Trophoblast cell (in vitro differentiated cells and primary cell): ENCODE measurements around the gene P3H3.

Experiments
- DNase-seq, 2 donors: peaks; one replicate each; pipeline ENCODE4 v3.0.0-alpha.2; 2016
- H2AFZ ChIP-seq: 2 replicates; pipeline ENCODE4 v1.6.1; 2013; ENCODE audit warnings: low read length, moderate library complexity, mild to moderate bottlenecking; ENCODE audit not compliant: insufficient read depth, poor library complexity
- H2AK5ac ChIP-seq: 2 replicates; pipeline ENCODE4 v1.6.1; 2013; ENCODE audit warnings: mild to moderate bottlenecking, low read length
- H2BK120ac ChIP-seq: 2 replicates; pipeline ENCODE4 v1.6.1; 2013; ENCODE audit warnings: low read length, mild to moderate bottlenecking, moderate library complexity; ENCODE audit not compliant: insufficient read depth, poor library complexity
- H2BK12ac ChIP-seq: 2 replicates; pipeline ENCODE4 v1.6.1; 2013; ENCODE audit warnings: mild to moderate bottlenecking, low read length, moderate library complexity
- H2BK5ac ChIP-seq: 2 replicates; pipeline ENCODE4 v1.6.1; 2013; ENCODE audit warnings: low read length, low read depth, moderate library complexity, mild to moderate bottlenecking; ENCODE audit not compliant: poor library complexity
- H3K14ac ChIP-seq: 2 replicates; pipeline ENCODE4 v1.6.1; 2013; ENCODE audit warnings: mild to moderate bottlenecking, low read length
- H3K18ac ChIP-seq: 2 replicates; pipeline ENCODE4 v1.6.1; 2013; ENCODE audit warnings: mild to moderate bottlenecking, low read length
- H3K23ac ChIP-seq: 2 replicates; pipeline ENCODE4 v1.6.1; 2013; ENCODE audit warnings: low read length
- H3K27ac ChIP-seq: 2 replicates; pipeline ENCODE4 v1.5.1; 2013; ENCODE audit warnings: low read depth, mild to moderate bottlenecking, inconsistent platforms, low read length, moderate library complexity
- H3K27me3 ChIP-seq: 2 replicates; pipeline ENCODE4 v1.6.1; 2013; ENCODE audit warnings: inconsistent platforms, mild to moderate bottlenecking, low read length, moderate library complexity; ENCODE audit not compliant: insufficient read depth
- H3K36me3 ChIP-seq, 2 experiments: 1 replicate in 1 of 2; 2 replicates in 1 of 2; pipeline ENCODE4 v1.6.1; 2013; ENCODE audit warnings: low read length in 2 of 2, mild to moderate bottlenecking in 2 of 2, moderate library complexity in 1 of 2; ENCODE audit not compliant: insufficient read depth in 2 of 2, control insufficient read depth in 1 of 2
- H3K4ac ChIP-seq: 2 replicates; pipeline ENCODE4 v1.6.1; 2013; ENCODE audit warnings: low read depth, mild to moderate bottlenecking, low read length, moderate library complexity
- H3K4me1 ChIP-seq, 2 experiments: 1 replicate in 1 of 2; 2 replicates in 1 of 2; pipeline ENCODE4 v1.6.1; 2013; ENCODE audit warnings: low read length in 2 of 2, mild to moderate bottlenecking in 2 of 2, moderate library complexity in 1 of 2; ENCODE audit not compliant: insufficient read depth in 2 of 2, control insufficient read depth in 1 of 2
- H3K4me2 ChIP-seq: 2 replicates; pipeline ENCODE4 v1.6.1; 2013; ENCODE audit warnings: inconsistent platforms, mild to moderate bottlenecking, low read length, moderate library complexity
- H3K4me3 ChIP-seq: 2 replicates; pipeline ENCODE4 v1.5.1; 2013; ENCODE audit warnings: mild to moderate bottlenecking, low read depth, low read length, inconsistent platforms
- H3K79me1 ChIP-seq: one replicate; pipeline ENCODE4 v1.6.1; 2013; ENCODE audit warnings: low read length
- H3K79me2 ChIP-seq: 2 replicates; pipeline ENCODE4 v1.6.1; 2013; ENCODE audit warnings: low read length, mild to moderate bottlenecking; ENCODE audit not compliant: control insufficient read depth, insufficient read depth, poor library complexity
- H3K9ac ChIP-seq: 2 replicates; pipeline ENCODE4 v1.6.1; 2013; ENCODE audit warnings: mild to moderate bottlenecking, low read length
- H3K9me3 ChIP-seq: 2 replicates; pipeline ENCODE4 v1.6.1; 2013; ENCODE audit warnings: low read depth, mild to moderate bottlenecking, control low read depth, inconsistent platforms, low read length; ENCODE audit not compliant: insufficient read depth
- H4K12ac ChIP-seq: 2 replicates; pipeline ENCODE4 v1.6.1; 2013; ENCODE audit warnings: low read depth, mild to moderate bottlenecking, low read length, moderate library complexity
- H4K8ac ChIP-seq: 2 replicates; pipeline ENCODE4 v1.6.1; 2013; ENCODE audit warnings: low read depth, mild to moderate bottlenecking, low read length, moderate library complexity
- H4K91ac ChIP-seq: one replicate; pipeline ENCODE4 v1.6.1; 2013; ENCODE audit warnings: low read depth, mild to moderate bottlenecking, low read length, moderate library complexity
- WGBS: extraction: QIAGEN DNeasy Blood & Tissue Kit; methylation state at CpG from one replicate; pipeline ENCODE4 v1.1.7; 2013; ENCODE audit warnings: missing lambda C conversion rate; ENCODE audit not compliant: insufficient read length, insufficient coverage; ENCODE audit errors: extremely low coverage; 5-methylcytosine and 5-hydroxymethylcytosine counted together

P3H3 gene

DNA sequence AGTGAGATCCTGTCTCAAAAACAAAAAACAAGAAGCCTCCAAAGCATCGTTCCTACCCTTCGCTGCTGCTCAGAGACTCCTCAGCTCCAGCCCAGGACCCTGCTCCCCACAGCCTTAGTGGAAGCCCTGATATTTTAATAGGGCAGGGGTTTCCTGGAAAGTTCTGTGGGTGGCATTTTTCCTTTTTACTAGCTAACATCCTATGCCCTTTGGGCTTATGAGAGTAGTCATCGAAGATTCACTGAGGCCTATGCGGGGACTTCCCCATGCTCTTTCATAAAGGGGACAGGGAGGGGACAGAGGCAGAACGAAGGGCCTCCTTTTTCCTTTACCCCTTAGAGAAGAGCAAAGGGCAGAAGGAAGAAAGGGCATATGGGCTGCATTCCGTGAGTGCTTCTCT, 47.6 kb upstream of the P3H3 start:
- Histone ChIP-seq H3K4me3 (no peak overlapping the region), H4K8ac (no peak overlapping the region), H4K12ac (no peak overlapping the region), H2AK5ac (no peak overlapping the region), H3K14ac (no peak overlapping the region), H3K36me3 (no peaks in the 10 kb centered on the region), H3K9me3 (no peaks in the 10 kb centered on the region), H3K4me1 (peaks cover 5% of the 10 kb centered on the region in 2 experiments), H3K27ac (no peak overlapping the region), H2BK12ac (no peak overlapping the region), H3K9ac (no peak overlapping the region), H3K4me2 (no peak overlapping the region), H2BK120ac (no peak overlapping the region), H3K18ac (no peak overlapping the region), H3K4ac (no peak overlapping the region), H3K27me3 (peaks cover 3% of the 10 kb centered on the region), H4K91ac (no peak overlapping the region), H2AFZ (no peak overlapping the region), H2BK5ac (no peak overlapping the region), H3K23ac (no peak overlapping the region), H3K79me1 (no peaks in the 10 kb centered on the region), H3K79me2 (no peaks in the 10 kb centered on the region)
- no peak for DNase-seq
- WGBS, result no CpG with 5 or more reads among the region's 6 CpGs

DNA sequence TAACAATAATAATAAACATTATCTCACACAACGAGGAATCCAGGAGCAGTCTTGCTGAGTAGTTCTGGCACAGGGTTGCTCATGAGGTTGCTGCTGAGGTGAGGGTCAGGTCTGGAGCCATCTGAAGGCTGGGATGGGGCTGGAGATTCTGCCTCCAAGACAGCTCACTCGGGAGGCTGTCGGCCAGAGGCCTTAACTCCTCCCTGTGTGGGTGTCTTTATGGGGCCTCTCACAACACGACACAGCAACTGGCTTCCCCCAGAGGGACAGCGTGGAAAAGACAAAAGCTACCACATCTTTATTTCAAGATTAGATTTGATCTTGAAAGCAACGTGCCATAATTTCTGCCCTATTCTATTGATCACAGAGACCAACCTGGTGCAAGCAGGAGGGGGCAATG, 46.1 kb upstream of the P3H3 start:
- Histone ChIP-seq H4K91ac (no peak overlapping the region), H3K36me3 (no peaks in the 10 kb centered on the region), H3K18ac (no peak overlapping the region), H3K14ac (no peak overlapping the region), H3K27me3 (peaks cover 3% of the 10 kb centered on the region), H3K23ac (no peak overlapping the region), H3K4me3 (no peak overlapping the region), H3K79me1 (no peaks in the 10 kb centered on the region), H3K4ac (no peak overlapping the region), H4K8ac (no peak overlapping the region), H3K9me3 (no peaks in the 10 kb centered on the region), H3K27ac (no peak overlapping the region), H3K4me1 (peaks cover 5% of the 10 kb centered on the region in 2 experiments), H2BK5ac (no peak overlapping the region), H2AFZ (no peak overlapping the region), H2BK120ac (no peak overlapping the region), H4K12ac (no peak overlapping the region), H2BK12ac (no peak overlapping the region), H2AK5ac (no peak overlapping the region), H3K4me2 (no peak overlapping the region), H3K9ac (no peak overlapping the region), H3K79me2 (no peaks in the 10 kb centered on the region)
- WGBS, result no CpG with 5 or more reads among the region's 6 CpGs
- no peak for DNase-seq

DNA sequence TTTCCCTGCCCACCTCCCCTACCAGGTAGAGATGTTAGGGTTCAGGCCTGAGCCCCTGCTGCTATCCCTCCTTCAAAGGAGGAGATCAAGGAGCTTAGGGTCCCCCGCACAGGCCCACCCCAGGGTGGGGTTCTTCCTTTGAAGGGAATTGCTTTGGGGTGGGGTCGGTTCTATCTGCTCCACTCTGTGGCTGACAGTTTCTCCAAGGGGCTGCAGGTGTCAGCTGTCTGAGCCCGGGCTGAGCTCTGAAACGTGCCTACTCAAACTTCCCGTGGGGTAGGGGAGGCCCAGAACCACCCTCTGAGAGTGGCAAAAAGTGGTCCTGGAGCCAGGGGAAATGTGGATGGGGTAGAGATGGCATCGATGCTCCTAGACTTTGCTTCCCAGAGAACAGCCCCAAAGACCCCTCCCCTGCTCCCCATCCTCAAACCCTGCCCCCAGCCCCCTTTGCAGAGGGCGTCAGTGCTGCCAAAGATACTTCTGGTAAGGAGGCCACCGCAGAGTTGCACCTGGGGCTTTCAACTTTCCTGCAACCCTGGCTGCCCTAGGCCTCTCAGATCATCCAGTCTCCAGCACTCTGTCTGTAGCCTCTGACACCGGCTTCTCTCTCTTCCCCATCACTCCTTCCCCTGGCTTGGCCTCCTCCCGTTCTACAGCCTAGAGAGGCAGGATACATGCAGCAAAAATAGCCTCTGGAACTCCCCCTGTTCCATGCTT, 45.2 kb upstream of the P3H3 start:
- Histone ChIP-seq H3K36me3 (no peaks in the 10 kb centered on the region), H3K4ac (no peak overlapping the region), H3K9ac (no peak overlapping the region), H3K79me1 (no peaks in the 10 kb centered on the region), H3K23ac (no peak overlapping the region), H2AFZ (no peak overlapping the region), H3K9me3 (no peaks in the 10 kb centered on the region), H3K14ac (no peak overlapping the region), H2BK12ac (no peak overlapping the region), H3K27me3 (no peaks in the 10 kb centered on the region), H2BK120ac (no peak overlapping the region), H3K4me1 (peaks cover 5% of the 10 kb centered on the region in 2 experiments), H3K18ac (no peak overlapping the region), H2AK5ac (no peak overlapping the region), H3K27ac (no peak overlapping the region), H4K12ac (no peak overlapping the region), H2BK5ac (no peak overlapping the region), H3K4me2 (no peak overlapping the region), H4K91ac (no peak overlapping the region), H4K8ac (no peak overlapping the region), H3K4me3 (no peak overlapping the region), H3K79me2 (no peaks in the 10 kb centered on the region)
- no peak for DNase-seq
- WGBS, result no CpG with 5 or more reads among the region's 10 CpGs

DNA sequence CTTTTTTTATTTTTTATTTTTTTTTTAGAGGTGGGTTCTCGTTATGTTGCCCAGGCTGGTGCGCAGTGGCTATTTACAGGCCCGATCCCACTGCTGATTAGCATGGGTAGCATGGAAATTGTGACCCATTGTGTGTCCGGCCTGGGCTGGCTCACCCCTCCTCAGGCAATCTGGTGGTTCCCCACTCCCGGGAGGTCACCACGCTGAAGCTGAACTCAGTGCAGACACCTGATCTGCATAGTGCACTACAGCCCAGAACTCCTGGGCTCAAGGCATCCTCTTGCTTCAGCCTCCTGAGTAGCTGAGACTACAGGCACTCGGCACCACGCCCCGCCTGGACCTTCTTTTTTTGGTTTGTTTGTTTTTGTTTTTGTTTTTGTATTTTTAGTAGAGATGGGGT, 44.4 kb upstream of the P3H3 start:
- Histone ChIP-seq H2BK12ac (no peak overlapping the region), H3K4ac (no peak overlapping the region), H3K9me3 (no peaks in the 10 kb centered on the region), H3K79me1 (no peaks in the 10 kb centered on the region), H2AK5ac (no peak overlapping the region), H3K18ac (no peak overlapping the region), H3K4me3 (no peak overlapping the region), H4K91ac (no peak overlapping the region), H2BK120ac (no peak overlapping the region), H3K27ac (no peak overlapping the region), H3K9ac (no peak overlapping the region), H2AFZ (no peak overlapping the region), H3K79me2 (no peaks in the 10 kb centered on the region), H3K27me3 (no peaks in the 10 kb centered on the region), H3K4me2 (no peak overlapping the region), H4K12ac (no peak overlapping the region), H4K8ac (no peak overlapping the region), H3K14ac (no peak overlapping the region), H3K36me3 (no peaks in the 10 kb centered on the region), H3K23ac (no peak overlapping the region), H2BK5ac (no peak overlapping the region), H3K4me1 (no peaks in the 10 kb centered on the region)
- WGBS, result no CpG with 5 or more reads among the region's 9 CpGs
- no peak for DNase-seq
